Vagina (tissue), 2 donors: ENCODE results near the gene C7orf25.

ENCODE experiments used
- CTCF ChIP-seq, 3 experiments: fragments of 450-650 bp in 2 of 3; fragments of 200-600 bp in 1 of 3; sonication (generic) in 1 of 3; IDR thresholded peaks; one replicate each; pipeline ENCODE4 v1.5.1; 2017 to 2019; ENCODE audit warnings: antibody characterized with exemption in 3 of 3, mild to moderate bottlenecking in 2 of 3, moderate library complexity in 2 of 3
- POLR2A ChIP-seq, 2 donors: fragments of 450-650 bp; IDR thresholded peaks; one replicate each; pipeline ENCODE4 v1.6.1; 2017; ENCODE audit warnings: antibody characterized with exemption in 2 of 2, mild to moderate bottlenecking in 2 of 2, moderate library complexity in 2 of 2
- POLR2AphosphoS5 ChIP-seq, 2 donors: sonication (generic); formaldehyde crosslinking; IDR thresholded peaks; one replicate each; pipeline ENCODE4 v1.9.0; 2017; ENCODE audit warnings: antibody characterized with exemption in 2 of 2, mild to moderate bottlenecking in 2 of 2, low read depth in 1 of 2; ENCODE audit not compliant: insufficient read depth in 1 of 2

DNA sequence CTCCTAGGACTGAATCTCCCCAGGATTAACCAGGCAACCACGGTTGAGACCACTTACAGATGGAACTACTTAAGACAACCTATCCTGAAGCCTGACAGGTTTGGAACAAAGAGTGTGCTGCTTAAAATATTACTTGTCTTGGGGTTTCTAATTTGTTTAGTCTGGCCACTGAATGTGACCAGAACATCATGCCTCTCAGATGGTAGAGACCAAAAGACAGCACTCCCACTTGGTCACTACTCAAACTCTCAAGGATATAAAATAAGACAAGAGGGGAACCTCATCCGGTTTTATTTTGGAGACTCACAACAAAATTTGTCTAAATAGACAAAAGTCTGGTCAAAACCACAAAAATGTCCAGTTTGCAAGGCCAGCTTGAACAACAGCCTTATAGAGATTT is 35.7 kb upstream of the C7orf25 start:
- no peak for TF ChIP-seq CTCF (IDR thresholded peaks at IDR 0.05)
- TF ChIP-seq POLR2A (IDR thresholded peaks at IDR 0.05), result no peak
- no peak for TF ChIP-seq POLR2AphosphoS5 (IDR thresholded peaks at IDR 0.05; ENCODE audit: insufficient read depth in 1 of 2, low read depth in 1 of 2)
